Ascending aorta (tissue), 2 donors: Measurements from ENCODE around the gene PHF23. TPM values are rescaled to one million over a fixed set of nuclear protein-coding genes. Genes with fewer than 3 reads are reported as not detected.

Experiments
- DNase-seq, 2 donors: peaks; one replicate each; pipeline ENCODE4 v3.0.0-alpha.2; 2019; ENCODE audit warnings: low spot score in 2 of 2
- H3K27ac ChIP-seq, 2 donors: fragments of 200-600 bp; sonication (generic); one replicate each; pipeline ENCODE4 v1.5.1; 2016 to 2017; ENCODE audit warnings: mild to moderate bottlenecking in 1 of 2
- H3K27me3 ChIP-seq: fragments of 200-600 bp; sonication (generic); one replicate; pipeline ENCODE4 v1.5.1; 2017
- H3K36me3 ChIP-seq, 2 donors: fragments of 200-600 bp; sonication (generic); one replicate each; pipeline ENCODE4 v1.5.1; 2016
- H3K4me1 ChIP-seq, 2 donors: fragments of 200-600 bp; sonication (generic); one replicate each; pipeline ENCODE4 v1.5.1; 2016 to 2017; ENCODE audit warnings: mild to moderate bottlenecking in 1 of 2
- H3K4me3 ChIP-seq, 2 donors: fragments of 200-600 bp; sonication (generic); one replicate each; pipeline ENCODE4 v1.5.1; 2016 to 2017; ENCODE audit warnings: mild to moderate bottlenecking in 1 of 2
- H3K9me3 ChIP-seq, 2 donors: fragments of 200-600 bp; sonication (generic); one replicate each; pipeline ENCODE4 v1.5.1; 2016
- intact Hi-C: fragments of 100-400 bp; cut with DNase I; formaldehyde crosslinking; loops from one replicate; pipeline ENCODE4 v1.15.1; 2023
- total RNA-seq: library from RNA; depleted of rRNA; stranded (reverse); fragments of >200 nt; gene quantifications from one replicate; pipeline ENCODE4 v1.1.0, GENCODE V29; 2016
- TF ChIP-seq, protein P1 (sequence below), 3 experiments: fragments of 200-600 bp in 2 of 3; fragments of 450-650 bp in 1 of 3; sonication (generic) in 2 of 3; IDR thresholded peaks; one replicate each; pipeline ENCODE4 v1.5.1; 2016 to 2019; ENCODE audit warnings: antibody characterized with exemption in 3 of 3, mild to moderate bottlenecking in 1 of 3, moderate library complexity in 1 of 3

PHF23 gene
- total RNA-seq, 1 donor from 2014 or later = 13.3 TPM

- H3K9me3 ChIP-seq = no peaks in the 10 kb centered on the region
- H3K36me3 ChIP-seq = peaks cover 13 to 21% of the 10 kb centered on the region in 2 donors
- H3K4me3 ChIP-seq = peak overlapping the region; percentile 55 to 71
- TF ChIP-seq, protein P1, sequence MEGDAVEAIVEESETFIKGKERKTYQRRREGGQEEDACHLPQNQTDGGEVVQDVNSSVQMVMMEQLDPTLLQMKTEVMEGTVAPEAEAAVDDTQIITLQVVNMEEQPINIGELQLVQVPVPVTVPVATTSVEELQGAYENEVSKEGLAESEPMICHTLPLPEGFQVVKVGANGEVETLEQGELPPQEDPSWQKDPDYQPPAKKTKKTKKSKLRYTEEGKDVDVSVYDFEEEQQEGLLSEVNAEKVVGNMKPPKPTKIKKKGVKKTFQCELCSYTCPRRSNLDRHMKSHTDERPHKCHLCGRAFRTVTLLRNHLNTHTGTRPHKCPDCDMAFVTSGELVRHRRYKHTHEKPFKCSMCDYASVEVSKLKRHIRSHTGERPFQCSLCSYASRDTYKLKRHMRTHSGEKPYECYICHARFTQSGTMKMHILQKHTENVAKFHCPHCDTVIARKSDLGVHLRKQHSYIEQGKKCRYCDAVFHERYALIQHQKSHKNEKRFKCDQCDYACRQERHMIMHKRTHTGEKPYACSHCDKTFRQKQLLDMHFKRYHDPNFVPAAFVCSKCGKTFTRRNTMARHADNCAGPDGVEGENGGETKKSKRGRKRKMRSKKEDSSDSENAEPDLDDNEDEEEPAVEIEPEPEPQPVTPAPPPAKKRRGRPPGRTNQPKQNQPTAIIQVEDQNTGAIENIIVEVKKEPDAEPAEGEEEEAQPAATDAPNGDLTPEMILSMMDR (IDR thresholded peaks at IDR 0.05) = no peak
- DNase-seq = no peak
- no peaks in the 10 kb centered on the region for H3K27me3 ChIP-seq
- intact Hi-C loops = no loop called here
- peak overlapping the region; percentile 67 to 69 for H3K27ac ChIP-seq
- H3K4me1 ChIP-seq = peaks cover 0 to 10% of the 10 kb centered on the region in 2 donors
These were observed 34.9 kb downstream of the PHF23 start for GRCh38 chr17:7204336-7204735.

- no peak for DNase-seq
- TF ChIP-seq, protein P1 (IDR thresholded peaks at IDR 0.05) = no peak
- Histone ChIP-seq H3K27me3 (no peaks in the 10 kb centered on the region), H3K4me3 (no peak overlapping the region), H3K9me3 (no peaks in the 10 kb centered on the region), H3K27ac (no peak overlapping the region), H3K36me3 (peaks cover 16 to 25% of the 10 kb centered on the region in 2 donors), H3K4me1 (peaks cover 0 to 10% of the 10 kb centered on the region in 2 donors)
- intact Hi-C loops = no loop called here
These were observed 35.9 kb downstream of the PHF23 start for GRCh38 chr17:7203391-7203790.

GRCh38 chr17:7196651-7197401 is 42.4 kb downstream of the PHF23 start:
- Histone ChIP-seq H3K9me3 (no peaks in the 10 kb centered on the region), H3K36me3 (peaks cover 45 to 54% of the 10 kb centered on the region in 2 donors), H3K4me1 (no peaks in the 10 kb centered on the region), H3K27me3 (no peaks in the 10 kb centered on the region), H3K27ac (no peak overlapping the region), H3K4me3 (no peak overlapping the region)
- intact Hi-C loops = no loop called here
- TF ChIP-seq, protein P1 (IDR thresholded peaks at IDR 0.05) = no peak
- no peak for DNase-seq

GRCh38 chr17:7195971-7196370 is 43.3 kb downstream of the PHF23 start:
- Histone ChIP-seq H3K4me3 (no peak overlapping the region), H3K36me3 (peaks cover 41 to 53% of the 10 kb centered on the region in 2 donors), H3K27ac (no peak overlapping the region), H3K27me3 (no peaks in the 10 kb centered on the region), H3K4me1 (no peaks in the 10 kb centered on the region), H3K9me3 (no peaks in the 10 kb centered on the region)
- DNase-seq = no peak
- intact Hi-C loops = no loop called here
- TF ChIP-seq, protein P1 (IDR thresholded peaks at IDR 0.05) = no peak

DNA sequence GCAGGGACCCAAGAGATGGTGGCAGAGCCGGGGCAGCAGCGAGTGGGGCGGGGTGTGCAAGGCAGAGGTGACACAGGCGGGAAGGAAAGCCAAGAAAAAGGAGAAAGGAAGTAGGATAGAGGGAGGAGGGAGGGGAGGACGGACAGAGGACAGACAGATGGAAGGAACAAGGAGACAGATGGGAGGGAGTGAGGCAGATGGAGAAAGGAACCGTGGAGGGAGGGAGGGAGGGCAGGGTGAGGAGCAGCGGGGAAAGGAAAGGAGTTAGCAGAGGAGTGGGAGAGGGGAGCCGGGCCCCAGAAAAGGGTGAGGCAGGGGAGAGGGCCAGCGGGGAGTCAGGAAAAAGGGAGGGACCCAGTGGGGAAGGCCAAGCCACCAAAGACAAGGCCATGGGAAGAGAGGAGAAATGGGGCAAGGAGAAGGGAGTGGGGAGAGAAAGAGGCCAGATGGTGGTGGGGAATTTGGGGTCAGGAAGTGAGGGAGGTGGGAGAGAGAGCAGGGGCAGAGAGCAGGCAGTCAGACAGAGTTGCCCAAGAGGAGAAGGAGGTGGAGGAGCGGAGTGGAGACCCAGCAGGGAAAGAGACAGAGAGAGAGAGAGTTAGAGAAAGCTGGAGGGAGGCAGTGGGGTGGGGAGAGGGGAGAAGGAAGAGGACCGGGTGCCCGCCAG is 46.9 kb downstream of the PHF23 start:
- Histone ChIP-seq H3K36me3 (peaks cover 44 to 53% of the 10 kb centered on the region in 2 donors), H3K4me1 (no peaks in the 10 kb centered on the region), H3K4me3 (no peak overlapping the region), H3K27ac (no peak overlapping the region), H3K9me3 (no peaks in the 10 kb centered on the region), H3K27me3 (no peaks in the 10 kb centered on the region)
- TF ChIP-seq, protein P1 (IDR thresholded peaks at IDR 0.05) = no peak
- DNase-seq = no peak
- intact Hi-C loops = no loop called here
